GM19463 (cell line): ENCODE results near the gene FNDC7.
A peak's percentile ranks its signal among the peaks of the same experiment; 100 is the strongest.
"Not testable (repeated sequence)": the region's sequence is repeated elsewhere in the genome, so short reads cannot be mapped to it uniquely, and the experiment has no call there.

Experiments
- ATAC-seq: cut with Tn5 transposase; IDR thresholded peaks from one replicate; pipeline ENCODE4 v1.9.1; 2021; ENCODE audit warnings: mild to moderate bottlenecking, moderate library complexity; ENCODE audit not compliant: unreplicated experiment

The FNDC7 gene

GRCh38 chr1:108712606-108713150, at the start of gene FNDC7:
FNDC7 (plus strand) TSS chr1:108712908; CDS start chr1:108712934, 26 bp downstream.
- no peak for ATAC-seq

- no peak for ATAC-seq
These were observed 49.6 kb upstream of the FNDC7 start for GRCh38 chr1:108663074-108663473.

GRCh38 chr1:108664481-108664880, 48.2 kb upstream of the FNDC7 start:
- no peak for ATAC-seq

- ATAC-seq, result no peak
These were observed 47.6 kb upstream of the FNDC7 start for GRCh38 chr1:108665067-108665466.

GRCh38 chr1:108665771-108666170, 46.9 kb upstream of the FNDC7 start:
- ATAC-seq, result no peak

GRCh38 chr1:108667422-108667821, 45.3 kb upstream of the FNDC7 start:
- not testable (repeated sequence) for ATAC-seq

- no peak for ATAC-seq
These were observed 43.9 kb upstream of the FNDC7 start for GRCh38 chr1:108668777-108669176.

GRCh38 chr1:108669679-108670078, 43.0 kb upstream of the FNDC7 start:
- no peak for ATAC-seq

- ATAC-seq, result no peak
These were observed 42.5 kb upstream of the FNDC7 start for GRCh38 chr1:108670131-108670773.

- ATAC-seq, result no peak
These were observed 41.6 kb upstream of the FNDC7 start for GRCh38 chr1:108671143-108671542.

- no peak for ATAC-seq
These were observed 34.0 kb upstream of the FNDC7 start for GRCh38 chr1:108678706-108679105.

GRCh38 chr1:108679586-108680213, 33.0 kb upstream of the FNDC7 start:
- ATAC-seq, result no peak

GRCh38 chr1:108681701-108682100, 31.0 kb upstream of the FNDC7 start:
- not testable (repeated sequence) for ATAC-seq

- ATAC-seq, result no peak
These were observed 27.2 kb upstream of the FNDC7 start for GRCh38 chr1:108685529-108685928.

- no peak for ATAC-seq
These were observed 25.9 kb upstream of the FNDC7 start for GRCh38 chr1:108686614-108687313.

GRCh38 chr1:108691128-108691941, 21.4 kb upstream of the FNDC7 start:
- no peak for ATAC-seq

GRCh38 chr1:108691942-108692723, 20.6 kb upstream of the FNDC7 start, which contains the start of gene PRPF38B:
PRPF38B (plus strand) TSS chr1:108692310; CDS start chr1:108692592, 282 bp downstream.
- peak; percentile 91 for ATAC-seq

- ATAC-seq, result peak; percentile 50
These were observed 19.7 kb upstream of the FNDC7 start for GRCh38 chr1:108692724-108693655.

GRCh38 chr1:108695535-108695934, 17.2 kb upstream of the FNDC7 start:
- ATAC-seq, result no peak
